Loucy (cell line): ENCODE data around the gene LHPP.

ENCODE experiments used
- H2AFZ ChIP-seq: fragments of 200-600 bp; sonication (generic); 2 replicates; pipeline ENCODE4 v1.6.0; 2016; ENCODE audit warnings: antibody characterized with exemption, mild to moderate bottlenecking, low read length, moderate library complexity
- H3F3A ChIP-seq: fragments of 200-600 bp; 2 replicates; pipeline ENCODE4 v1.6.0; 2016; ENCODE audit warnings: antibody characterized with exemption, low read depth, mild to moderate bottlenecking
- H3K27me3 ChIP-seq: fragments of 200-600 bp; sonication (generic); 2 replicates; pipeline ENCODE4 v1.6.1; 2014; ENCODE audit warnings: low read length, mild to moderate bottlenecking; ENCODE audit not compliant: insufficient read depth, poor library complexity, severe bottlenecking
- H3K36me3 ChIP-seq: fragments of 200-600 bp; sonication (generic); 2 replicates; pipeline ENCODE4 v1.6.1; 2016; ENCODE audit warnings: low read length; ENCODE audit not compliant: insufficient read depth
- H3K4me1 ChIP-seq: fragments of 200-600 bp; sonication (generic); 2 replicates; pipeline ENCODE4 v1.5.1; 2014; ENCODE audit warnings: low read length, mild to moderate bottlenecking; ENCODE audit not compliant: insufficient read depth, poor library complexity, severe bottlenecking
- H3K4me2 ChIP-seq: fragments of 200-600 bp; sonication (generic); 2 replicates; pipeline ENCODE4 v1.6.0; 2014; ENCODE audit warnings: antibody characterized with exemption, low read length, low read depth, mild to moderate bottlenecking; ENCODE audit not compliant: poor library complexity, severe bottlenecking
- H3K4me3 ChIP-seq: fragments of 200-600 bp; sonication (generic); 2 replicates; pipeline ENCODE4 v1.5.1; 2014; ENCODE audit warnings: low read length, mild to moderate bottlenecking, mixed read lengths; ENCODE audit not compliant: poor library complexity, severe bottlenecking
- H3K79me2 ChIP-seq: fragments of 200-600 bp; sonication (generic); 2 replicates; pipeline ENCODE4 v1.6.1; 2014; ENCODE audit warnings: low read length; ENCODE audit not compliant: insufficient read depth
- H3K9ac ChIP-seq: fragments of 200-600 bp; sonication (generic); 2 replicates; pipeline ENCODE4 v1.6.0; 2014; ENCODE audit warnings: mild to moderate bottlenecking, low read depth, low read length, moderate library complexity; ENCODE audit not compliant: poor library complexity, severe bottlenecking
- H3K9me2 ChIP-seq: fragments of 200-600 bp; sonication (generic); replicated peaks from 2 replicates; pipeline ENCODE4 v1.6.1; 2016; ENCODE audit warnings: low read depth, low read length, mixed read lengths
- H3K9me3 ChIP-seq: fragments of 200-600 bp; sonication (generic); 2 replicates; pipeline ENCODE4 v1.6.1; 2014; ENCODE audit warnings: mild to moderate bottlenecking, antibody characterized with exemption, low read length, low read depth; ENCODE audit not compliant: insufficient read depth
- H4K20me1 ChIP-seq: fragments of 200-600 bp; sonication (generic); 2 replicates; pipeline ENCODE4 v1.6.0; 2014; ENCODE audit warnings: antibody characterized with exemption, low read length, mild to moderate bottlenecking; ENCODE audit not compliant: insufficient read depth, poor library complexity, severe bottlenecking
- CTCF ChIP-seq: fragments of 200-600 bp; sonication (generic); conservative IDR thresholded peaks from 2 replicates; pipeline ENCODE4 v1.5.1; 2014; ENCODE audit warnings: mild to moderate bottlenecking, antibody characterized with exemption, low read length
- EZH2phosphoT487 ChIP-seq: fragments of 200-600 bp; IDR thresholded peaks from 2 replicates; pipeline ENCODE4 v1.6.1; 2018; ENCODE audit warnings: antibody characterized with exemption, mild to moderate bottlenecking, moderate library complexity, borderline replicate concordance

LHPP gene

GRCh38 chr10:124557648-124558338, 96.2 kb downstream of the LHPP start:
- TF ChIP-seq CTCF (no peak), EZH2phosphoT487 (no peak)
- Histone ChIP-seq H4K20me1 (no peaks in the 10 kb centered on the region), H3K4me1 (no peaks in the 10 kb centered on the region)

GRCh38 chr10:124558339-124559321, 97.0 kb downstream of the LHPP start:
- H3K36me3 ChIP-seq, result no peaks in the 10 kb centered on the region
- TF ChIP-seq EZH2phosphoT487 (no peak), CTCF (no peak)
- H3K9me3 ChIP-seq, result no peaks in the 10 kb centered on the region
- H4K20me1 ChIP-seq, result no peaks in the 10 kb centered on the region
- H3K4me3 ChIP-seq, result no peak overlapping the region
- no peaks in the 10 kb centered on the region for H3K9me2 ChIP-seq
- H2AFZ ChIP-seq, result no peak overlapping the region
- no peaks in the 10 kb centered on the region for H3K79me2 ChIP-seq
- no peaks in the 10 kb centered on the region for H3F3A ChIP-seq
- H3K27me3 ChIP-seq, result no peaks in the 10 kb centered on the region
- H3K4me1 ChIP-seq, result no peaks in the 10 kb centered on the region
- no peak overlapping the region for H3K9ac ChIP-seq
- H3K4me2 ChIP-seq, result no peak overlapping the region

More at GRCh38 chr10:124557648-124558338, 96.2 kb downstream of the LHPP start:
- Histone ChIP-seq H3K4me3 (no peak overlapping the region), H3K27me3 (no peaks in the 10 kb centered on the region), H3K4me2 (no peak overlapping the region), H3K9me2 (no peaks in the 10 kb centered on the region), H3K79me2 (no peaks in the 10 kb centered on the region), H3K36me3 (no peaks in the 10 kb centered on the region), H2AFZ (no peak overlapping the region), H3K9me3 (no peaks in the 10 kb centered on the region), H3F3A (no peaks in the 10 kb centered on the region), H3K9ac (no peak overlapping the region)

GRCh38 chr10:124559372-124560132, 97.9 kb downstream of the LHPP start:
- Histone ChIP-seq H3K36me3 (no peaks in the 10 kb centered on the region), H4K20me1 (no peaks in the 10 kb centered on the region), H2AFZ (no peak overlapping the region), H3K79me2 (no peaks in the 10 kb centered on the region), H3K4me2 (no peak overlapping the region), H3K4me1 (no peaks in the 10 kb centered on the region), H3K4me3 (no peak overlapping the region), H3F3A (no peaks in the 10 kb centered on the region), H3K9me3 (no peaks in the 10 kb centered on the region), H3K27me3 (no peaks in the 10 kb centered on the region), H3K9ac (no peak overlapping the region), H3K9me2 (no peaks in the 10 kb centered on the region)
- TF ChIP-seq EZH2phosphoT487, result no peak
- TF ChIP-seq CTCF, result no peak
